ENCODE results near the gene MRPS18A.
"Not testable (repeated sequence)": the region's sequence is repeated elsewhere in the genome, so short reads cannot be mapped to it uniquely, and the experiment has no call there.

Gene MRPS18A

DNA sequence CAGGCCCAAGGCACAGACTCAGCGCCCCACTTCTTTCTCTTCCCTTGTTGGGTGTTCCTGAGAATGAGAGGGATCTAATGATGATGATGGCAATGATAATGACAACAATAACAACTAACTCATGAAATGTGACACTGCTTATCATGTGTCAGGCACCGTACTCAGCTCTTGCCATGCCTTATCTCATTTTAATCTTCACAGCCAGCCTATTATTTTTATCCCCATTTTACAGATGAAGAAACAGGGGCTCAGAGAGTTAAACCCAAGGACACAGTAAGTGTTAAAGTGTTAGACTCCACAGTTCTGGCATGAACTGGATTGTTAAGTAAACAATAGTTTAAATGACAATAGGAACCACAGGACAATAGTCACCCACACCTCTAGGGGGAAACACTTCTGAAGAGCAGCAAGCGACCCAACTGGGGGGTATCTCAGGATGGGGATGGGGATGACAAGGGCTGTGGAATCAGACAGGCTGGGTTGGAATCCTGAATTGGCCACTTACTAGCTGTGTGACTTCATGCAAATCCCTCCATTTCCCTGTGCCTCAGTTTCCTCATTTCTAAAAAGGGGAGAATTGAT lies 30.3 kb downstream of the MRPS18A start:
- Mint-ChIP-seq H3K4me1 (no peaks in the 10 kb centered on the region), H3K36me3 (ENCODE audit: insufficient read depth) (no peaks in the 10 kb centered on the region), H3K9me3 (no peaks in the 10 kb centered on the region), H3K27ac (ENCODE audit: low read depth) (no peak overlapping the region), H3K4me3 (no peak overlapping the region), H3K27me3 (no peaks in the 10 kb centered on the region)
- ATAC-seq (replicated peaks; ENCODE audit: extremely low read depth, poor library complexity, severe bottlenecking) (no peak), DNase-seq (ENCODE audit: low spot score in 2 of 2) (no peak)

DNA sequence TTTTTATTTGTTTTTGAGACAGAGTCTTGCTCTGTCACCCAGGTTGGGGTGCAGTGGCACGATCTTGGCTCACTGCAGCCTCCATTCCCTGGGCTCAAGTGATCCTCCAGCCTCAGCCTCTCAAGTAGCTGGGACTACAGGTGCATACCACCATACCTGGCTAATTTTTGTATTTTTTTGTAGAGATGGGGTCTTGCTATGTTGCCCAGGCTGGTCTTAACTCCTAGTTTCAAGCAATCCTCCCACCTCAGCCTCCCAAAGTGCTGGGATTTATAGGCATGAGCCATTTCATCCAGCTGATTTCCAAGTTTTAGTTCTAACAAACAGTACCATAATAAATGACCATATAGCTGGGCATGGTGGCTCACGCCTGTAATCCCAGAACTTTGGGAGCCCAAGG lies 34.8 kb downstream of the MRPS18A start:
- H3K4me3 Mint-ChIP-seq; H3K4me1 Mint-ChIP-seq; H3K27ac Mint-ChIP-seq (ENCODE audit: low read depth); H3K27me3 Mint-ChIP-seq; ATAC-seq (replicated peaks; ENCODE audit: extremely low read depth, poor library complexity, severe bottlenecking); DNase-seq (ENCODE audit: low spot score in 2 of 2); H3K9me3 Mint-ChIP-seq; H3K36me3 Mint-ChIP-seq (ENCODE audit: insufficient read depth): not testable (repeated sequence)

DNA sequence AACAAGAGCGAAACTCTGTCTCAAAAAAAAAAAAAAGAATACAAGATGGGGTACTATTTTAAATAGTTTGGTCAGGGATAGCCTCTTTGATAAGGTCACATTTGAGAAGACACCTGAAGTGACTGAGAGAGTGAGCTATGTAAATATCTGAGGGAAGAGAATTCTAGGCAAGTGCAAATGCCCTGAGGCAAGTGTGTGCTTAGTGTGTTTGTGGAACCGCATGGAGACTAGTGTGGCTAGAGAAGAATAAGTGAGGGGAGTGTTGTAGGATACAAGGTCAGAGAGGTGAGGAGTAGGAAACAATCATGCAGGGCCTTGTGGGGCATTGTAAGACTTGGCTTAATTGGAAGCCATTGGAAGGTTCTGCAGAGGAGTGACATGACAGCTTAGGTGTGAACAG lies 39.3 kb downstream of the MRPS18A start:
- Mint-ChIP-seq H3K9me3 (no peaks in the 10 kb centered on the region), H3K27me3 (no peaks in the 10 kb centered on the region), H3K27ac (ENCODE audit: low read depth) (no peak overlapping the region), H3K36me3 (ENCODE audit: insufficient read depth) (peaks cover 3% of the 10 kb centered on the region), H3K4me3 (no peak overlapping the region), H3K4me1 (peaks cover 10% of the 10 kb centered on the region)
- no peak for DNase-seq (ENCODE audit: low spot score in 2 of 2)
- no peak for ATAC-seq (replicated peaks; ENCODE audit: extremely low read depth, poor library complexity, severe bottlenecking)

DNA sequence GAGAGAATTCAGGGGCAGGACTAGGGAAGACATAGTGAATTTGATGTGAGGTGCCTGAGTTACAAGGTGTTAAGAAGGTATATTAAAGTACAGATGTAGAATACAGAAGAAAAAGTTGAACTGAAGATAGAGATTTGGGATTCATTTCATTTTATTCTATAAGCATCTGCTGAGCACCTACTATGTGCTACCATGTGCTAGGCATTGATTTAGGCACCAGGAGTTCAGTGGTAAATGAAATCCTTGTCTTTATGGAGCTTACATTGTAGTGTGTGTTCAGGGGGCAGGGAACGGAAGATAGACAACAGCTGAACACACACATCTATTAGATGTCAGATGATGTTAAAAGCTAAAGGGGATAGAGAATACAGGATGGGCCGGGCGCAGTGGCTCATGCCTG lies 40.0 kb downstream of the MRPS18A start:
- no peaks in the 10 kb centered on the region for H3K9me3 Mint-ChIP-seq
- peaks cover 6% of the 10 kb centered on the region for H3K36me3 Mint-ChIP-seq (ENCODE audit: insufficient read depth)

DNA sequence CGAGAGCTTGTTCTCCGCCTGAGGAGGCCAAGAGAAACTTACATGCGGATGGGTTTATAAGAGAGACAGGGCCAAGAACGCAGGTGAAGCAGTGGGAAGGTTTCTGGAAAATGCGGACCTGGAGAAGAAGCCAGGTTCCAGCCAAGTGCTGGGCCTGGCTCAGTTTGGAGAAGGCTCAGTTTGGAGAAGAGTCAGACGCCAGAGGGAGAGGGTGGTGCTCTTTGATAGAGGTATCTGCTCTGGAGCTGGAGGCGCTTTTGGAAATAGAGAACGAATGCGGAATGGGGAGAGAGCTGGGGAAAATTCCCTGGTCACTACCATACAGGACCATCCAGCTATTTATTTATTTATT lies 42.0 kb downstream of the MRPS18A start:
- DNase-seq (ENCODE audit: low spot score in 2 of 2) (no peak), ATAC-seq (replicated peaks; ENCODE audit: extremely low read depth, poor library complexity, severe bottlenecking) (no peak)

More for the DNA sequence above, 40.0 kb downstream of the MRPS18A start:
- Mint-ChIP-seq H3K27me3 (no peaks in the 10 kb centered on the region), H3K4me1 (peaks cover 10% of the 10 kb centered on the region), H3K27ac (ENCODE audit: low read depth) (no peak overlapping the region), H3K4me3 (no peak overlapping the region)
- no peak for ATAC-seq (replicated peaks; ENCODE audit: extremely low read depth, poor library complexity, severe bottlenecking)
- no peak for DNase-seq (ENCODE audit: low spot score in 2 of 2)

DNA sequence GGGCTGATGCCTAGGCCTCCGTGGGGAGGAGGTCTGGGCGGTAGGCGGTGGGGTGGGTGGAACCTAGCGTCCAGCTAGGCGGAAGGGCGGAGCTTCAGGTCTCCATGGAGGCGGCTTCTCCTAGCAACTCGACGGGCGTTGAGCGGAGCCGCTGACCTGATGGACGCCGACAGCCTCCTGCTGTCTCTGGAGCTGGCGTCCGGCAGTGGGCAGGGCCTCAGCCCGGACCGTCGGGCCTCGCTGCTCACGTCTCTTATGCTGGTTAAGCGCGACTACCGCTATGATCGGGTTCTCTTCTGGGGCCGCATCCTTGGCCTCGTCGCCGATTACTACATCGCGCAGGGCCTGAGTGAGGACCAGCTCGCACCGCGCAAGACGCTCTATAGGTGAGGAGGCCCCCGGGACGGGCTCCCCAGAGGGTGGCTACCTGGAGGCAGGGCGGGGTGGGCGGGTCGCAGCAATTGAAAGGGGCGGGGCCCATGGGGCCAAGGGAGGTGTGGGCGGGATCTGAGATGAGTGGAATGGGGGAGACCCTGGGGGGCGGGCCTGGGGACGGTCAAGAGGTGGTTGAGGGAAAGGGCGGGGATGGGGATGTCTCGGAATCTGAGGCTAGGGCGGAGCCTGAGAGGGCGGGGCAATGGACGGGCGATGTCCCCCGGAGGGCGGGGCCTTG lies 42.5 kb downstream of the MRPS18A start, which contains the start of gene RSPH9:
Gene RSPH9 (plus strand): TSS at position 97 of the 673 bp plus-strand sequence. CDS start 63 bp downstream, at position 160.
- Mint-ChIP-seq H3K4me3 (peak within 1 kb of the TSS; percentile 71), H3K27me3 (no peaks in the 10 kb centered on the region), H3K4me1 (peaks cover 20% of the 10 kb centered on the region), H3K27ac (ENCODE audit: low read depth) (peak within 1 kb of the TSS; percentile 49), H3K36me3 (ENCODE audit: insufficient read depth) (peaks cover 25% of the 10 kb centered on the region), H3K9me3 (no peaks in the 10 kb centered on the region)
- no peak for DNase-seq (ENCODE audit: low spot score in 2 of 2)
- peak; percentile 52 for ATAC-seq (replicated peaks; ENCODE audit: extremely low read depth, poor library complexity, severe bottlenecking)

More for the DNA sequence above, 42.0 kb downstream of the MRPS18A start:
- H3K4me1 Mint-ChIP-seq: peaks cover 15% of the 10 kb centered on the region
- H3K27me3 Mint-ChIP-seq: no peaks in the 10 kb centered on the region
- H3K9me3 Mint-ChIP-seq: no peaks in the 10 kb centered on the region
- H3K4me3 Mint-ChIP-seq: peak overlapping the region; percentile 71
- peak overlapping the region; percentile 49 for H3K27ac Mint-ChIP-seq (ENCODE audit: low read depth)
- peaks cover 20% of the 10 kb centered on the region for H3K36me3 Mint-ChIP-seq (ENCODE audit: insufficient read depth)

DNA sequence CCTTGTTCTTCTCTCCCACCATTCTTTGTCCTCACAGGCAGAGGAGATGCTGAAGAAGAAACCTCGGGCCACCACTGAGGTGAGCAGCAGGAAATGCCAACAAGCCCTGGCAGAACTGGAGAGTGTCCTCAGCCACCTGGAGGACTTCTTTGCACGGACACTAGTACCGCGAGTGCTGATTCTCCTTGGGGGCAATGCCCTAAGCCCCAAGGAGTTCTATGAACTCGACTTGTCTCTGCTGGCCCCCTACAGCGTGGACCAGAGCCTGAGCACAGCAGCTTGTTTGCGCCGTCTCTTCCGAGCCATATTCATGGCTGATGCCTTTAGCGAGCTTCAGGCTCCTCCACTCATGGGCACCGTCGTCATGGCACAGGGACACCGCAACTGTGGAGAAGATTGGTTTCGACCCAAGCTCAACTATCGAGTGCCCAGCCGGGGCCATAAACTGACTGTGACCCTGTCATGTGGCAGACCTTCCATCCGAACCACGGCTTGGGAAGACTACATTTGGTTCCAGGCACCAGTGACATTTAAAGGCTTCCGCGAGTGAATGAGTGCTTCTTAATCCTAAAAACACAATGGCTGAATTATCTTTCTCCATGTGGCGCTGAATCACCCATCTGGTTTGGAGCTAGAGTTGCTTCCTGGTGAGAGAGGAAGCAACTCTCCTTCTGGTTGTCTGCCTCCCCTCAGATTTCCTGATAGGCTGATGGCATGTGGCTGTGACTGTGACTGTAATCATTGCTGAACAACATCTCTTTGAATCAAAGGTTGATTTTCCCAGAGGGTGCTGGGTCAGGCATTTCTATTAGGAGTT lies 47.4 kb downstream of the MRPS18A start:
- H3K27ac Mint-ChIP-seq (ENCODE audit: low read depth): no peak overlapping the region
- peaks cover 44% of the 10 kb centered on the region for H3K4me1 Mint-ChIP-seq

DNA sequence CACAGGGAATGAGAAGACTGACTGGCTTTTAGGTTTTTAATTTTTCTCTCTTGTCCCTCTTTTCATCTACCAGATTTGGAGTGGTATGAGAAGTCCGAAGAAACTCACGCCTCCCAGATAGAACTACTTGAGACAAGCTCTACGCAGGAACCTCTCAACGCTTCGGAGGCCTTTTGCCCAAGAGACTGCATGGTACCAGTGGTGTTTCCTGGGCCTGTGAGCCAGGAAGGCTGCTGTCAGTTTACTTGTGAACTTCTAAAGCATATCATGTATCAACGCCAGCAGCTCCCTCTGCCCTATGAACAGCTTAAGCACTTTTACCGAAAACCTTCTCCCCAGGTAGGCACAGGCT lies 51.3 kb downstream of the MRPS18A start:
- H3K4me3 Mint-ChIP-seq: peak overlapping the region; percentile 96
- DNase-seq (ENCODE audit: low spot score in 2 of 2): no peak
- peaks cover 45% of the 10 kb centered on the region for H3K36me3 Mint-ChIP-seq (ENCODE audit: insufficient read depth)
- ATAC-seq (replicated peaks; ENCODE audit: extremely low read depth, poor library complexity, severe bottlenecking): peak; percentile 44
- no peaks in the 10 kb centered on the region for H3K27me3 Mint-ChIP-seq
- no peaks in the 10 kb centered on the region for H3K9me3 Mint-ChIP-seq
- H3K4me1 Mint-ChIP-seq: peaks cover 48% of the 10 kb centered on the region
- H3K27ac Mint-ChIP-seq (ENCODE audit: low read depth): peak overlapping the region; percentile 93

More for the DNA sequence above, 47.4 kb downstream of the MRPS18A start:
- no peaks in the 10 kb centered on the region for H3K27me3 Mint-ChIP-seq
- peaks cover 56% of the 10 kb centered on the region for H3K36me3 Mint-ChIP-seq (ENCODE audit: insufficient read depth)
- no peak for ATAC-seq (replicated peaks; ENCODE audit: extremely low read depth, poor library complexity, severe bottlenecking)
- DNase-seq (ENCODE audit: low spot score in 2 of 2): no peak
- H3K9me3 Mint-ChIP-seq: no peaks in the 10 kb centered on the region
- H3K4me3 Mint-ChIP-seq: no peak overlapping the region

DNA sequence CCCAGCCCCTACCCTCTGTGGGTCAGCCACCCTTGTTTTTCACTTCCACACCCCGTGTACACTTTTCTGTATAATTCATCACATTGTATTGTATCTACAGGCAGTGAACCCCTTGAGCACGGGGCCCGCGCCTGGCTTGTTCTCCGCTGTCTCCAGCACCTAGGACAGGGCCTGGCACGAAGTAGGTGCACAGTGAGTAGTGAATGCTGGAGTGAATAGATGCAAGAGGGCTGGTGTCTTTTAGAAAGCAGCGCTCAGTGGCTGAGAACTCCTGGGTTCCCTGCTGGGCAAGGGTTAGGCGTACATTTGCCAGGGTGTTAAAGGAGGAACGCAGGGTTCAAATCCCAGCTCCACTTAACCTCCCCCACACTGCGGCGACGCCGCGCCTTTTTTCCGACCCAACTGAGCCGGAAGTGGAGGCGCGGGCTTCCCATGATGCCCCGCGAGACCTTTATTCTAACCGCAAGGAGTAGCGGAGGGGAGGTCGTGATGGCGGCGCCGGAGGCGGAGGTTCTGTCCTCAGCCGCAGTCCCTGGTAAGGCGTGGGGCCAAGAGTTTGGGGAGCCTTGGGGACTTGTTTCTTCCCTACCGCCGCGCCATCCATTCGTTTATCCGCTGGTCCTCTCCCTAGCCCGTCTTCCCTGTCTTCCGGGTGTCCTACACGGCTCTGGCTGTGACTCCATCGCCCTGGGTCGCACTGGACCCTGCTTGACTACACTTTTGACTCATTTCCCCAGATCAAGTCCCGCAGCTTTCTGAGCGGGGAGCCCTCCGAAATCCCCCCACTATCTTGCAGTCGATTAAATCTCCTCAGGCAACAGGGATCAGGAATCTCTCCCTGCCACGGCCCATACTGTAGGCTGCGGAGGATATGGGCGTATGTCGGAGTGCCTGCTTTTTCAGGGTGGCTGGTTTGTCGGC lies 51.9 kb downstream of the MRPS18A start, which contains the start of gene MAD2L1BP:
Gene MAD2L1BP (plus strand): TSS at position 454 of the 921 bp plus-strand sequence. CDS start 36 bp downstream, at position 490.
- no peaks in the 10 kb centered on the region for H3K27me3 Mint-ChIP-seq

DNA sequence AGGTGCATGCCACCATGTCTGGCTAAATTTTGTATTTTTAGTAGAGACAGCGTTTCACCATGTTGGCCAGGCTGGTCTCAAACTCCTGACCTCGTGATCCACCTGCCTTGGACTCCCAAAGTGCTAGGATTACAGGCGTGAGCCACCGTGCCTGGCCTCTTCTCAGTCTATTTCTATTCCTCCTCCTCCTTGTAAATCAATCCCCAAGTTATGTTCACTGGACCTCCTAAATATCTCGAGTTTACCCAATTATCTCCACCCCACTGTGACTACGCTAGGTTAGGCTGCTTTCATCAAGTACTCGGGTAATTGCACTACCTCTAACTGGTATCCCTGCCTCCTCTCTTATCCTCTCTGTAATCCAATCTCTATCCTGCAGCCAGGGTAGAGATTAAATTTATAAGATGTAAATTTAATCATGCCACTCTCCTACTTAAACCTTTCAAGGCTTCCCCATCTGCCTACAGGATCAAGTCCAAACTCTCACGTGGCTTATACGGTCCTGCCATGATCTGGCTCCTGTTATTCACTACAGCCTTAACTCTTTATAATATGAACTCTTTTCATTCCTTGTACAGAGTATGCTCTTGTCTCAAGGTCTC lies 52.8 kb downstream of the MRPS18A start:
- Mint-ChIP-seq H3K9me3 (no peaks in the 10 kb centered on the region), H3K36me3 (ENCODE audit: insufficient read depth) (peaks cover 32% of the 10 kb centered on the region), H3K4me3 (peak overlapping the region; percentile 96), H3K27ac (ENCODE audit: low read depth) (peak overlapping the region; percentile 93), H3K4me1 (peaks cover 39% of the 10 kb centered on the region), H3K27me3 (no peaks in the 10 kb centered on the region)
- ATAC-seq (replicated peaks; ENCODE audit: extremely low read depth, poor library complexity, severe bottlenecking): no peak
- DNase-seq (ENCODE audit: low spot score in 2 of 2): no peak

More for the DNA sequence above, 51.9 kb downstream of the MRPS18A start, which contains the start of gene MAD2L1BP:
- H3K36me3 Mint-ChIP-seq (ENCODE audit: insufficient read depth): peaks cover 39% of the 10 kb centered on the region
- peaks cover 46% of the 10 kb centered on the region for H3K4me1 Mint-ChIP-seq
- peak within 1 kb of the TSS; percentile 93 for H3K27ac Mint-ChIP-seq (ENCODE audit: low read depth)
- H3K4me3 Mint-ChIP-seq: peak within 1 kb of the TSS; percentile 96
- ATAC-seq (replicated peaks; ENCODE audit: extremely low read depth, poor library complexity, severe bottlenecking) (peak; percentile 87), DNase-seq (ENCODE audit: low spot score in 2 of 2) (peak; percentile 59 to 72)
- no peaks in the 10 kb centered on the region for H3K9me3 Mint-ChIP-seq

DNA sequence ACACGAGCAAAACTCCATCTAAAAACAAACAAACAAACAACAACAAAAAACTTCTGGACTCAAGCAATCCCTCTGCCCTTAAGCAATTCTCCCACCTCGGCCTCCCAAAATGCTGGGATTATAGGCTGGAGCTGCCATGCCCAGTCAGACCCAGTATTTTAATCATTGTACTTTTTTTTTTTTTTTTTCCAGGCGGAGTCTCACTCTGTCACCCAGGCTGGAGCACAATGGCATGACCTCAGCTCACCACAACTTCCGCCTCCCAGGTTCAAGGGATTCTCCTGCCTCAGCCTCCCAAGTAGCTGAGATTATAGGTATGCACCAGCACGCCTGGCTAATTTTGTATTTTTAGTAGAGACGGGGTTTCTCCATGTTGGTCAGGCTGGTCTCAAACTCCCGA lies 54.6 kb downstream of the MRPS18A start:
- not testable (repeated sequence) for ATAC-seq (replicated peaks; ENCODE audit: extremely low read depth, poor library complexity, severe bottlenecking); H3K9me3 Mint-ChIP-seq; DNase-seq (ENCODE audit: low spot score in 2 of 2); H3K27me3 Mint-ChIP-seq; H3K27ac Mint-ChIP-seq (ENCODE audit: low read depth); H3K4me3 Mint-ChIP-seq
- Mint-ChIP-seq H3K4me1 (peaks cover 41% of the 10 kb centered on the region), H3K36me3 (ENCODE audit: insufficient read depth) (peaks cover 23% of the 10 kb centered on the region)
